ENCODE results near the gene FERMT3. TPM values are rescaled to one million over a fixed set of nuclear protein-coding genes. Genes with fewer than 3 reads are reported as not detected.

Gene FERMT3
- total RNA-seq, 1 donor from 2014 or later = 5.9 TPM

DNA sequence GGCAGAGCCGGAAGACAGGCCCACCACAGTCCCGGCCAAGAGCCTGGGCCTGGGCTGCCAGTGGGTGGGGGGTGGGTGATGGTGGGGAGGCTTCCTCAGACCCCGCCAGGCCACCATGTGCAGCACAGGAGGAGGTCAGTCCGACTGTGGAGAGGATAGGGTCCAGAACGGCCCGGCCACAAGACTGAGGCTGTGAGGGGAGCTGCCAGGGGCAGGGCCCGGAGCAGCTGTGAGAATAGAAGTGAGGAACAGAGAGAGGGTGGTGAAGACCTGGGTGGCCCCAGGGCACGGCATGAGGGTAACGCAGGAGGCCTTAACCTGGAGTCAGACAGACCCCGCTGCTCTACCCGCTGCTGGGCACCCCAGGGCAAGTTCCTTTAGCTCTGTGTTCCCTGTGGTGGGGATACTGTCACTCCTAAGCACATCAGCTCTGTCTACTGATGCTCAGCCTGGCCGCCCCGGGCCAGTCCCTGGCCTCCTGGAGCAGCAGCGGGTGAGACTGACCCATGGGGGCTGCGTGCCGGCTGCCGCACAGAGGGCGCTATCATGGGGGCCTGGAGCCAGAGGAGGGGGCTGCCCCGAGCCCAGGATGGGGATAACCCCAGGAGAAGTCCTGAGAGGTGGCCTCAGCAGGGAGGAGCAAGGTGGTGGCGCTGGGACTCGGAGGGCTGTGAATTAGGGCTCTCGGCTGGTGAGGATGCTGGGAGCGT, 1.7 kb downstream of the FERMT3 start:
- DNase-seq (ENCODE audit: low spot score, unreplicated experiment) = no peak
- H3K36me3 Mint-ChIP-seq (ENCODE audit: insufficient read depth) = peaks cover 11% of the 10 kb centered on the region
- no peak overlapping the region for H3K4me3 Mint-ChIP-seq (ENCODE audit: low read depth)
- H3K27ac Mint-ChIP-seq = no peak overlapping the region
- H3K9me3 Mint-ChIP-seq (ENCODE audit: low read depth) = no peaks in the 10 kb centered on the region
- no peaks in the 10 kb centered on the region for H3K27me3 Mint-ChIP-seq
- no peaks in the 10 kb centered on the region for H3K4me1 Mint-ChIP-seq (ENCODE audit: low read depth)
- TF ChIP-seq, protein P1, sequence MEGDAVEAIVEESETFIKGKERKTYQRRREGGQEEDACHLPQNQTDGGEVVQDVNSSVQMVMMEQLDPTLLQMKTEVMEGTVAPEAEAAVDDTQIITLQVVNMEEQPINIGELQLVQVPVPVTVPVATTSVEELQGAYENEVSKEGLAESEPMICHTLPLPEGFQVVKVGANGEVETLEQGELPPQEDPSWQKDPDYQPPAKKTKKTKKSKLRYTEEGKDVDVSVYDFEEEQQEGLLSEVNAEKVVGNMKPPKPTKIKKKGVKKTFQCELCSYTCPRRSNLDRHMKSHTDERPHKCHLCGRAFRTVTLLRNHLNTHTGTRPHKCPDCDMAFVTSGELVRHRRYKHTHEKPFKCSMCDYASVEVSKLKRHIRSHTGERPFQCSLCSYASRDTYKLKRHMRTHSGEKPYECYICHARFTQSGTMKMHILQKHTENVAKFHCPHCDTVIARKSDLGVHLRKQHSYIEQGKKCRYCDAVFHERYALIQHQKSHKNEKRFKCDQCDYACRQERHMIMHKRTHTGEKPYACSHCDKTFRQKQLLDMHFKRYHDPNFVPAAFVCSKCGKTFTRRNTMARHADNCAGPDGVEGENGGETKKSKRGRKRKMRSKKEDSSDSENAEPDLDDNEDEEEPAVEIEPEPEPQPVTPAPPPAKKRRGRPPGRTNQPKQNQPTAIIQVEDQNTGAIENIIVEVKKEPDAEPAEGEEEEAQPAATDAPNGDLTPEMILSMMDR (IDR thresholded peaks at IDR 0.05; ENCODE audit: unreplicated experiment) = no peak

DNA sequence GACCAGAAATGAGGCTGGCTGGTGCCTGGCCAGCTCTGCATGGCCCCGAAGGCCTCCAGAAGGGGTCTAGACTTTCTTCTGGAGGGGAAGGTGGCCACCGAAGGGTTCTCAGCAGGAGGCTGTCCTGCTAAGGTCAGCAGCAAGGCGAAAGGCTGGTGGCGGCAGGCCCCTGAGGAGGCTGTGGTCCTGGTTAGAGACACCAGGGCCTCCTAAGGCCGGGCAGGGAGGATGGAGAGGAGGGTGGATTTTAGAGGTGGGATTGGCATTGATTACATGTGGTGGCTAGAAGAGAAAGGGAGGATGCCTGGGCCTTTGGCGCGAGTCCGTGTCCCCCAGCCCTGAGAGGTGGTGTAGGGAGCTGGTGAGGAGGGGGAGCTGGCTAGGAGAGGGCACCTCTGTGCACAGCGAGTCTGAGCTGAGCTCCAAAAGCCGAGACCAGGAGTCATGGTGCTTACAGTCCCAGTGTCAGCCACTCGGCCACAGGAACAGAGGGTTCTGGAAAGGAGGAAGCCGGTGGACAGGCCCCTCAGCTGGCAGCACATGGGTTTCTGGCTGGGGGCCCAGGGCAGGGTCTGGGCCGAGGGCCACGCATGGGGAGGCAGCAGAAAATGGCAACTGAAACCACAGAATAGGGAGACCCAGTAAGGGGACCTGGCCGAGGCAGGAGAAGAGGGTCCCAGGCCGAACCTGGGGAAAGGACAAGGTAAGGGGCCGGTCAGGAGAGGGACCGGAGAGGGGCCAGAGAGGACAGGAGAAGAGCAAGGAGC, 2.5 kb downstream of the FERMT3 start:
- TF ChIP-seq, protein P1 (IDR thresholded peaks at IDR 0.05; ENCODE audit: unreplicated experiment) = no peak
- Mint-ChIP-seq H3K36me3 (ENCODE audit: insufficient read depth) (peaks cover 6% of the 10 kb centered on the region), H3K9me3 (ENCODE audit: low read depth) (no peaks in the 10 kb centered on the region), H3K4me1 (ENCODE audit: low read depth) (no peaks in the 10 kb centered on the region), H3K27ac (no peak overlapping the region), H3K4me3 (ENCODE audit: low read depth) (no peak overlapping the region), H3K27me3 (no peaks in the 10 kb centered on the region)
- no peak for DNase-seq (ENCODE audit: low spot score, unreplicated experiment)

DNA sequence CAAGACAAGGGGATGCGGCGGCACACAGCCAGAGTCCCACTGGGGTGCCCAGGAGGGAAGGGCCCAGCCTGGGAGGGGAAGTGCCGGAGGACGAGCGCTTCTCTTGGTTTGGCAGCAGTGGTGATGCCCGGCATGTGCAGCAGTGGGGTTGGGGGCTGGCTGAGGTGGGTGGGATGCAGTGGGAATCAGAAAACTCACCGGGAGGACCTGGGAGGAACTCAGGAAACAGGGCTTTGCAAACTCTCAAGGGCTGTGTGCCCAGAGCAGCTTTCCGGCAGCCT, 3.0 kb downstream of the FERMT3 start:
- no peak for DNase-seq (ENCODE audit: low spot score, unreplicated experiment)
- no peak overlapping the region for H3K27ac Mint-ChIP-seq
- H3K9me3 Mint-ChIP-seq (ENCODE audit: low read depth) = no peaks in the 10 kb centered on the region
- TF ChIP-seq, protein P1 (IDR thresholded peaks at IDR 0.05; ENCODE audit: unreplicated experiment) = no peak
- H3K27me3 Mint-ChIP-seq = no peaks in the 10 kb centered on the region
- no peak overlapping the region for H3K4me3 Mint-ChIP-seq (ENCODE audit: low read depth)
- H3K36me3 Mint-ChIP-seq (ENCODE audit: insufficient read depth) = peaks cover 2% of the 10 kb centered on the region
- H3K4me1 Mint-ChIP-seq (ENCODE audit: low read depth) = no peaks in the 10 kb centered on the region

DNA sequence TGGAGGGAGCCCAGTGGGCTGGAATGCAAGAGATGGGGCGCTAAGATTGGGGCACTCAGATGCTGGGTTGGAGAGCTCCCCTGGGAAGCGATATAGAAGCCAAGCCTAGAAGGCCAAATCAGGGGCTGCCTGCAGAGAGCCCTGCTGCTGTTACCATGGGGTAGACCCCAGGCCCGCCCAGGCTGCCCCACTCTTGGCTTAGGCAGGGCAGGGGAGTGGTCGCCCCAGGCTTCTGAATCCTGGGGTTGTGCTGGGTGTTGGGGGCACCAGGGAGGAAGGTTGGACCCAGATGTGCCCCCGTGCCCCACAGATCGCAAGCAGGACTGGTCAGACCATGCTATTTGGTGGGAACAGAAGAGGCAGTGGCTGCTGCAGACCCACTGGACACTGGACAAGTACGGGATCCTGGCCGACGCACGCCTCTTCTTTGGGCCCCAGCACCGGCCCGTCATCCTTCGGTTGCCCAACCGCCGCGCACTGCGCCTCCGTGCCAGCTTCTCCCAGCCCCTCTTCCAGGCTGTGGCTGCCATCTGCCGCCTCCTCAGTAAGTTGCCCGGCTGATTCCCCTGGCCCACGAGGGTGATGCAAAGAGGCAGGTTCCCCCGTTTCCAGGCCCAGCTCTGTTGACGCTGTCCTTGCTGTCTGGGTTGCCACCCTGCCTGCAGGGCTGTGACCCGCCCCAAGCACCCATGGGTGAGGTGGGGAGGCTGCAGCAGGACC, 3.9 kb downstream of the FERMT3 start:
- no peaks in the 10 kb centered on the region for H3K4me1 Mint-ChIP-seq (ENCODE audit: low read depth)
- H3K27me3 Mint-ChIP-seq = no peaks in the 10 kb centered on the region
- peak overlapping the region; percentile 82 for H3K27ac Mint-ChIP-seq
- H3K4me3 Mint-ChIP-seq (ENCODE audit: low read depth) = no peak overlapping the region
- no peak for DNase-seq (ENCODE audit: low spot score, unreplicated experiment)
- H3K9me3 Mint-ChIP-seq (ENCODE audit: low read depth) = no peaks in the 10 kb centered on the region
- H3K36me3 Mint-ChIP-seq (ENCODE audit: insufficient read depth) = peaks cover 4% of the 10 kb centered on the region
- TF ChIP-seq, protein P1 (IDR thresholded peaks at IDR 0.05; ENCODE audit: unreplicated experiment) = no peak

DNA sequence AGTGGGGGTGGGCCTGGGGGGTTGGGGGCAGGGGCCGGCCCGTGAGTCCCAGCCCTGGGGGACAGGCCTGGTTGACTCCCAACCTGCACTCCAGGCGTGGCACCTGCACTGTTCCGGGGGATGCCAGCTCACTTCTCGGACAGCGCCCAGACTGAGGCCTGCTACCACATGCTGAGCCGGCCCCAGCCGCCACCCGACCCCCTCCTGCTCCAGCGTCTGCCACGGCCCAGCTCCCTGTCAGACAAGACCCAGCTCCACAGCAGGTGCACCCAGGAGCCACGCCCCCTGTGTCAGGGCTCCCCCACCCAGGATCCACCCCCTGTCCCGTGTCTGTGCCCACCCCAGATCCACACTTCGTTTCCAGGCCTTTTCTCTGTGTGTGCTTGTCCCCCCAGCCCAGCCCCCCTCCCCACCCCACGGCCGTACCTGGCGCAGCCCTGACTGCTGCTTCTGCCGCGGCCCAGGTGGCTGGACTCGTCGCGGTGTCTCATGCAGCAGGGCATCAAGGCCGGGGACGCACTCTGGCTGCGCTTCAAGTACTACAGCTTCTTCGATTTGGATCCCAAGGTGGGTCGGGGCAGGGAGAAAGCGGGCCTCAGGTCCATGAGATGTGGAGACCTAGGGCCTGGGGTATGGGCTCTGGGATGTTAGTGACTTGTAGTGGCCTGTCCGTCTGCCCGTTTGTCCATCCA, 4.8 kb downstream of the FERMT3 start:
- Mint-ChIP-seq H3K4me3 (ENCODE audit: low read depth) (no peak overlapping the region), H3K9me3 (ENCODE audit: low read depth) (no peaks in the 10 kb centered on the region), H3K27ac (no peak overlapping the region), H3K27me3 (no peaks in the 10 kb centered on the region), H3K36me3 (ENCODE audit: insufficient read depth) (peaks cover 4% of the 10 kb centered on the region), H3K4me1 (ENCODE audit: low read depth) (no peaks in the 10 kb centered on the region)
- TF ChIP-seq, protein P1 (IDR thresholded peaks at IDR 0.05; ENCODE audit: unreplicated experiment) = no peak
- no peak for DNase-seq (ENCODE audit: low spot score, unreplicated experiment)

All from progenitor cell of endocrine pancreas (in vitro differentiated cells).